Calu3 (cell line): ENCODE results near the gene TSPAN9. TPM values are rescaled to one million over a fixed set of nuclear protein-coding genes. Genes with fewer than 3 reads are reported as not detected.

ENCODE experiments used
- BruUV-seq: library from RNA; stranded (reverse); fragments of 400-500 nt; replicated peaks from 2 replicates; lab custom pipeline; 2021; lab: Mats Ljungman, UMichigan
- CTCF ChIA-PET: fragments of 300-600 bp; sonication (Branson Sonifier 250); formaldehyde crosslinking; loops from one replicate; lab custom pipeline; 2022; ENCODE audit warnings: antibody characterized with exemption; lab: Charles Lee
- DNase-seq: peaks from one replicate; pipeline ENCODE4 v3.0.0; 2022
- H3K27ac Mint-ChIP-seq: one replicate; pipeline ENCODE4 v1.8.0; 2022; ENCODE audit warnings: mixed read lengths; ENCODE audit not compliant: unreplicated experiment
- H3K27me3 Mint-ChIP-seq: one replicate; pipeline ENCODE4 v1.8.0; 2022; ENCODE audit warnings: mixed read lengths; ENCODE audit not compliant: unreplicated experiment
- H3K36me3 Mint-ChIP-seq: one replicate; pipeline ENCODE4 v1.8.0; 2022; ENCODE audit warnings: mild to moderate bottlenecking, moderate library complexity, mixed read lengths; ENCODE audit not compliant: insufficient read depth, unreplicated experiment
- H3K4me1 Mint-ChIP-seq: one replicate; pipeline ENCODE4 v1.8.0; 2022; ENCODE audit warnings: mild to moderate bottlenecking, low read depth, mixed read lengths; ENCODE audit not compliant: unreplicated experiment
- H3K4me3 Mint-ChIP-seq: one replicate; pipeline ENCODE4 v1.8.0; 2022; ENCODE audit warnings: mild to moderate bottlenecking, low read depth, moderate library complexity, mixed read lengths; ENCODE audit not compliant: unreplicated experiment
- H3K9me3 Mint-ChIP-seq: one replicate; pipeline ENCODE4 v1.8.0; 2022; ENCODE audit warnings: low read depth, mixed read lengths; ENCODE audit not compliant: unreplicated experiment
- intact Hi-C: fragments of 100-400 bp; cut with micrococcal nuclease; formaldehyde crosslinking; loops from one replicate; pipeline ENCODE4 v1.10.0; 2022; ENCODE audit not compliant: unreplicated experiment
- total RNA-seq: library from RNA; stranded (reverse); gene quantifications from 2 replicates; pipeline ENCODE4 v1.2.3, GENCODE V29; 2022
- TF ChIP-seq, protein P1 (sequence below): fragments of 200-600 bp; IDR thresholded peaks from one replicate; pipeline ENCODE4 v1.8.0; 2022; ENCODE audit warnings: antibody characterized with exemption; ENCODE audit not compliant: unreplicated experiment

The TSPAN9 gene
- total RNA-seq, 1 experiment from 2014 or later: 6.0 TPM

DNA sequence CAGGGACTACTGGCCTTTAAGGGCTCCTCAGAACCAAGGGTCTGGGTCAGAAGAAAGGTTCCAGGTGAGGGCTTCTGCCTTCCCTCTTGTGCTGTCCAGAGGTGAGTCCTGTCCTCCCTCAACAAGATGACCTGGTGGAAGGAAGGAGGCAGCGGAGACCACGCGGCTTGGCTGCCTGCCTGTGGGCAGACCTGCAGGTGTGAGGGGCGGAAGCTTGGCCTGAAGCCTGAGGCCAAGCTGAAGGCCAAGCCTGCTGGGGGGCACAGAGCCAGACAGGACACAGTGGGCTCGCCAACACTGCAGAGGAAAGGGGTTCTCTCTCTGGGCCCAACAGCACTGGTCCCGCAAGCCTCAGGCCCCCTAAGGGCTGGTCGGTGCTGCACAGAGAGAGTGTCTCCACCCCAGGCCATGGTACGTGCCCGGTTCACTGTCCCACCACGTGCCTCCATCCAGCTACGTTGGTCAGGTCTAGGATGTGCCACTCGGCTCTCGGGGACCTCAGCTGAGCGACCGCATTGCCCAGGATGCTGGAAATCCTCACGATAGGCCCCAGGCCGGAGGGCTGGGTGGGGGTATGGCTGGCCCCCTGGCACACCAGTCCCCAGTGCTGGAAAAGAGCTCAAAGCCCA lies 243.8 kb downstream of the TSPAN9 start:
- no peaks in the 10 kb centered on the region for H3K36me3 Mint-ChIP-seq

DNA sequence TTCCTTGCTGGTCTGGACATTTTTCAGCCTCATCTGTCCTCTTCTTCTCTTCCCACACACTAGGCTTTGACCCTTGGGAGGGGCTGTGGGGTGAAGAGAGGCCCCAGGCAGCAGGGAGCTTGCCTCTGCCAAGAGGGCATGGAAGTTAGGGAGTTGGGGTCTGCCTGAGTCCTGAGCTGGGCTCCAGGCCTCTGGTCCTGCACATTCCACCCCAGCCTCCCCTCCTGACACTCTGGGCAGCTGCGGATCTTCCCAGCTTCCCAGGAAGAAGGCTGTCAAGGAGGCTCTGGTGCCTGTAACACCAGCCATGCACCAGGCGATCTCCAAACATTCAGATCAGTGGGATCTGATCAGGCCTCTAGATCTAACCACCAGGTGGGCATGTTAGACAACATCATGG lies 244.7 kb downstream of the TSPAN9 start:
- DNase-seq: no peak
- H3K36me3 Mint-ChIP-seq: no peaks in the 10 kb centered on the region

More for the DNA sequence above, 243.8 kb downstream of the TSPAN9 start:
- H3K4me1 Mint-ChIP-seq: peaks cover 3% of the 10 kb centered on the region
- intact Hi-C loops: no loop called here
- BruUV-seq: no TSS peak
- no peak overlapping the region for H3K4me3 Mint-ChIP-seq
- CTCF ChIA-PET: no interaction called here
- TF ChIP-seq, protein P1, sequence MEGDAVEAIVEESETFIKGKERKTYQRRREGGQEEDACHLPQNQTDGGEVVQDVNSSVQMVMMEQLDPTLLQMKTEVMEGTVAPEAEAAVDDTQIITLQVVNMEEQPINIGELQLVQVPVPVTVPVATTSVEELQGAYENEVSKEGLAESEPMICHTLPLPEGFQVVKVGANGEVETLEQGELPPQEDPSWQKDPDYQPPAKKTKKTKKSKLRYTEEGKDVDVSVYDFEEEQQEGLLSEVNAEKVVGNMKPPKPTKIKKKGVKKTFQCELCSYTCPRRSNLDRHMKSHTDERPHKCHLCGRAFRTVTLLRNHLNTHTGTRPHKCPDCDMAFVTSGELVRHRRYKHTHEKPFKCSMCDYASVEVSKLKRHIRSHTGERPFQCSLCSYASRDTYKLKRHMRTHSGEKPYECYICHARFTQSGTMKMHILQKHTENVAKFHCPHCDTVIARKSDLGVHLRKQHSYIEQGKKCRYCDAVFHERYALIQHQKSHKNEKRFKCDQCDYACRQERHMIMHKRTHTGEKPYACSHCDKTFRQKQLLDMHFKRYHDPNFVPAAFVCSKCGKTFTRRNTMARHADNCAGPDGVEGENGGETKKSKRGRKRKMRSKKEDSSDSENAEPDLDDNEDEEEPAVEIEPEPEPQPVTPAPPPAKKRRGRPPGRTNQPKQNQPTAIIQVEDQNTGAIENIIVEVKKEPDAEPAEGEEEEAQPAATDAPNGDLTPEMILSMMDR: no peak
- H3K27me3 Mint-ChIP-seq: peaks cover 56% of the 10 kb centered on the region
- H3K9me3 Mint-ChIP-seq: no peaks in the 10 kb centered on the region
- DNase-seq: no peak
- no peak overlapping the region for H3K27ac Mint-ChIP-seq

DNA sequence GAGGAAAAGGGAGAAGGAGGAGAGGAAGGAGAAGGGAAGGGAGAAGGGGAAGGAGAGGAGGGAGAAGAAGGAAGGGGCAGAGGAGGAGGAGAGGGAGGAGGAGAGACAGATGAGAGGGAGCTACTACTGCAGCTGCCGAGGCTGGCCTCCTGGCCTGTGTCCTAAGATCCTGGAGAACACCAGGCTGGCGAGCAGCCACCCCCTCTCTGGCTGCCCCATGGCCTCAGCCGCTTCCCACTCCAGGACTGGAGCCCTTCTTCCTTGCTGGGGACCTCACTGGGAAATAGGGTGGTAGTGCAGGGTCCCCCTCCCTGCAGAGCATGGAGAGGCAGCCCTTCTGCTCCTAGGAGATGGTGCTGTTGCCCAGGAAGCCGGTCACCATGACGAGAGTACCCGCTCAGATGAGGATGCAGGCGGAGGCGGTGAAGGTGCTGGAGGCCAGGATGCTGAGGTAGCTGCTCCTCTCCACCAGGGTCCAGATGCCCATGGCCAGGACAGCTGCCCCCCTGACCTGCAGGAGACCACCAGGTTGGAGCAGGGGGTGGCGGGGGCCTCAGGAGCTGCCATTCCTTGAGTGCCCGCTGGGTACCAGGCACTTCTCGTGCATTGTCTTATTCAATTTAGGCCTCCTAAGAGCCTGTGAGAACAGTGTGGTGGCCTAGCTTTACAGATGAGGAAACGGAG lies 246.0 kb downstream of the TSPAN9 start:
- Mint-ChIP-seq H3K4me1 (no peaks in the 10 kb centered on the region), H3K9me3 (no peaks in the 10 kb centered on the region), H3K27ac (no peak overlapping the region), H3K36me3 (no peaks in the 10 kb centered on the region), H3K4me3 (no peak overlapping the region), H3K27me3 (peaks cover 77% of the 10 kb centered on the region)
- DNase-seq: no peak
- no TSS peak for BruUV-seq
- intact Hi-C loops: no loop called here
- CTCF ChIA-PET: no interaction called here
- TF ChIP-seq, protein P1: no peak

More for the DNA sequence above, 244.7 kb downstream of the TSPAN9 start:
- no peaks in the 10 kb centered on the region for H3K4me1 Mint-ChIP-seq
- H3K27me3 Mint-ChIP-seq: peaks cover 65% of the 10 kb centered on the region
- CTCF ChIA-PET: no interaction called here
- H3K4me3 Mint-ChIP-seq: no peak overlapping the region
- BruUV-seq: no TSS peak
- intact Hi-C loops: no loop called here
- no peaks in the 10 kb centered on the region for H3K9me3 Mint-ChIP-seq
- TF ChIP-seq, protein P1: no peak
- H3K27ac Mint-ChIP-seq: no peak overlapping the region

DNA sequence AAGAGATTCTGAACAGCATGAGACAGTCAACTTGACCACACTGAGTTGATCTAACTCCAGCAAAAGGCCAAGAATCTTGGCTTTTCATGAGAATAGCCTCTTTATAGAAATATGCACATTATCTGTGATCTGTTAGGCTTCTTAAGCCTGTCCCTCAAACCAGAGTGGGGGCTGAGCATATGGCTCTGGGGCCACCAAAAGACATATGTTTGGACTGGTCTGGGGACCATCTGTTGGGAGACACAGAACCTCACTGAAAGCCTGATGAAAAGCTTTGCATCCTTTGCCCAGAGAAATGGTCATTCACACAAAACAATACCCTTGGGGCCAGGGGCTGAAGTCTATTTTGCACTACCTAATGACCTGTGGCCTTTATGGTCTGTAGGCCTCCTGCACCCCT lies 248.6 kb downstream of the TSPAN9 start:
- intact Hi-C loops: no loop called here
- H3K9me3 Mint-ChIP-seq: no peaks in the 10 kb centered on the region
- H3K4me3 Mint-ChIP-seq: no peak overlapping the region
- BruUV-seq: no TSS peak
- peaks cover 82% of the 10 kb centered on the region for H3K27me3 Mint-ChIP-seq
- DNase-seq: no peak
- TF ChIP-seq, protein P1: no peak
- H3K27ac Mint-ChIP-seq: no peak overlapping the region
- no peaks in the 10 kb centered on the region for H3K4me1 Mint-ChIP-seq
- H3K36me3 Mint-ChIP-seq: no peaks in the 10 kb centered on the region
- CTCF ChIA-PET: no interaction called here
